Lower leg skin (tissue), 3 donors: ENCODE measurements around the gene C1orf35.

Experiments
- CTCF ChIP-seq, 3 donors: fragments of 450-650 bp; IDR thresholded peaks; one replicate each; pipeline ENCODE4 v1.5.1; 2016; ENCODE audit warnings: antibody characterized with exemption in 3 of 3, mild to moderate bottlenecking in 3 of 3, moderate library complexity in 2 of 3
- POLR2A ChIP-seq, 2 donors: fragments of 450-650 bp; IDR thresholded peaks; one replicate each; pipeline ENCODE4 v1.6.1; 2016 to 2017; ENCODE audit warnings: antibody characterized with exemption in 2 of 2, mild to moderate bottlenecking in 1 of 2, moderate library complexity in 1 of 2

GRCh38 chr1:228059634-228060457, 43.3 kb downstream of the C1orf35 start:
- TF ChIP-seq CTCF (IDR thresholded peaks at IDR 0.05), result no peak
- no peak for TF ChIP-seq POLR2A (IDR thresholded peaks at IDR 0.05)
